Measurements from ENCODE around the gene SREBF1.
A peak's percentile ranks its signal among the peaks of the same experiment; 100 is the strongest.

Gene SREBF1

DNA sequence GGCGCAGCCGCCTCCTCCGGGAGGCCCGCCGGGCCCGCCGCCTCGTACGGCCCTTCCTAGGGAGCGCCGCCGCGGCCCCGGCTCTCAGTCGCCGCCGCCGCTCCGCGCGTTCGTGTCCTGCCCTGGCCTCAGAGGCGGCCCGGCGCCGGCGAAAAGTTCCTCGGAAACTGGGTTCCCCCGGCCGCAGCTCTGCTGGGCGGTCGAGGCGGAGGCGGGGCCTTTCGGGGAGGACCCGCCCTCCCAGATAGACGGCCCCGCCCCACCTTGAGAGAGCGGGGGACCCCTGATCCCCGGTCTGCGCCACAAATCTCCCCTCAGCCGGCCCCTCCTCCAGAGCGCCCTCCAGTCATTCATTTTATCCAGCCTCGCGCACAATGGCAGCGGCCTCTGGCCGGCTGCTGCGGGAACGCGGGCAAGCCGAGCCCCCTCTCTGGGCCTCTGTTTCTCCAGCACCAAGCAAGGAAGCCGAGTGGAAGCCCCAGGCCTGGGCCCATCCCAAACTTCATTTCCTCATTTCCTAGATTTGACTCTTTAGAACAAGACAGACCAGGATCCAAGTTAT, at the start of gene SREBF1:
Gene SREBF1, minus strand, starts transcription at position 169 of the 562 bp plus-strand sequence. CDS start 169 bp downstream, outside the sequence.
- no peak for DNase-seq

DNA sequence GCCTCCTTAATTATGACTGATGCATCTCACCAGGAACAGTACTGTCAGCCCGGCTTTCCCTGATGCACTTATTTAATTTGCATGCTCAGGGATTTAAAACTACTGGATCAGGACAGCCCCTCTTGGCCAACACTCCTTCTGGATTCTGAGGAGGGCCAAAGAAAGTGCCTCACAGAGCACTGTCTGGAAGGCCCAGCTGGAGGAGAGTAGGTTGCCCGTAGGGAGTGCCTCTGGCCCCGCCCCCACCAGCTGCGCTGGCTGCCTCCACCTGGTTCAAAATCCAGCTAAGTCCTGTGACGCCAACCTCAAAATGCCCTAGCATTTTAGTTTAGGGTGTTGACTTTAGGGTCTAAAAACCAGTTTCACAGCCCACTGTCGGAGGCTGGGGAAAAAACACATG, 49.4 kb upstream of the SREBF1 start:
- no peak for DNase-seq

- peak; percentile 62 for DNase-seq
Observed at GRCh38 chr17:17884391-17885357, 47.9 kb upstream of the SREBF1 start.

GRCh38 chr17:17883801-17884200, 47.0 kb upstream of the SREBF1 start:
- DNase-seq: no peak

GRCh38 chr17:17882082-17882581, 45.3 kb upstream of the SREBF1 start:
- DNase-seq: no peak

GRCh38 chr17:17880577-17881196, 43.9 kb upstream of the SREBF1 start:
- DNase-seq: no peak

GRCh38 chr17:17877529-17878358, 41.0 kb upstream of the SREBF1 start:
- peak; percentile 69 for DNase-seq

- no peak for DNase-seq
Observed at GRCh38 chr17:17876959-17877528, 40.3 kb upstream of the SREBF1 start.

DNA sequence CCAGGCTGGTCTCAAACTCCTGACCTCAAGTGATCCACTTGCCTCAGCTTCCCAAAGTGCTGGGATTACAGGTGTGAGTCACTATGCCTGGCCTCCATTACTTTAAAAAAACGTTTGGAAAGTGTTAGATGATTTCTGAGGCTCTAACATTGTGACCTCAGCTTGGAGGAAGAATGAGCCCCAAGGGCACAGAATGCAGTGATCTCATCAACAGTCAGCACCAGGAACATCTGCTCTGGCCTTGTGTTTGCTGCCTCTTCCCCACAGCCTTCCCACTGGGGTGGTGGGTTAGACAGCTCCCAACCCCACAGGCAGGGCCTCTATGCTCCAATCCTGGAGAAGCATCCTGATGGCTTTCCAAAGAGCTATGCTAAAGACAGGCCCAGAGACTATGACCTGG, 37.7 kb upstream of the SREBF1 start:
- no peak for DNase-seq

GRCh38 chr17:17873450-17873991, 36.7 kb upstream of the SREBF1 start:
- DNase-seq: no peak

DNA sequence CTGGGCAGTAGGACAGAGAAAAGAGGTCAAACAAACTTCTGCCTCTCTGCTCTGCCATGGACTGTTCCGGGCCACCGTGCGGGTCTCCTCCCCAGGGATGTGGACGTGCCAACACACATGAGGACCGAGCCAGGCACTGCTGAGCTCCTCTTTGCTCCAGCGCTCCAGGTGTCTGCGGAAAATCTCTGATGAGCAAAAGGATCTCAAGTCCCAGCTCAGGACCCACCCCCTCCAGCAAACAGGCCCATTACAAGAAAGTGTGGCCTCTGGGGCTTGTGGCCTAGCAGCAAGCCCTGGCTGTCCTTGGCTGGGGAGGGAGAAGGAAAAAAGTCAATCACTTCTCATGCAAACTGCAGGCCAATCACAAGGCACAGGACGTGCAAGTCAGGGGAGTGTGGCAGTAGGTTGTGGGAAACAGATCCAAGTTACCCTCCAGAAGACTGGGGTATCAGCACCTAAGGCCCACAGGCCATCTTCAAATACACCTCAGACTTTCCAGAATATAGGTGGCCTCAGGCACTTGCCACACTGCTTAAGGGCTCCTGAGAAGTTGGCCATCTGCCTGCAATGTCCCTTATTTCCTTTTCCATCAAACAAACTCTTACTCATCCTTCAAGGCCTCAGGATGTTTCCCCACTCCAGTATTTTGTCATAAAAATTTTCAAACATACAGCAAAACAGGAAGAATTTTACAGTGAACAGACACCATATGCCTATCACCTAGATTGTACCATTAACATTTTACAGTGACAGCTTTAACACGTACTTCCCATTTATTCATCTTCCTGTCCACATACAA, 36.0 kb upstream of the SREBF1 start:
- no peak for DNase-seq

DNA sequence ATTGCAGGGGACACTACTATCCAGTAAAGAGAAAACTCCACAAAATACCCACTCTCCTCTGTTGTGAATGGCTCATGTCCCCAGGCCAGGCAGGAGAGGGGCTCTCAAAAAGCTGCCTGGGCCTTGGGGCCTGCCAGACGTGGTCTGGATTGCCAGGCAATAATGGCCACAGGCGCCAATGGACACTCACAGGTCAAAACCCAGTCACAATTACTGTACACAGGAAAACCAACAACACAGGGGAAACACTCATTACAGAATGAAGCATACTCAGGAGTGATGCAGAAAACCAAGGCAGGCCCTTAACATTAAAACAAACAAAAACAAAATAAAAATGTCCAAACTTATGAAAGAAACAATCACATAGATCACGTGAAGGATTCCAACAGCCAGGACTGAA, 35.1 kb upstream of the SREBF1 start:
- DNase-seq: peak; percentile 48

GRCh38 chr17:17870247-17870646, 33.5 kb upstream of the SREBF1 start:
- no peak for DNase-seq

GRCh38 chr17:17868641-17869522, 32.1 kb upstream of the SREBF1 start:
- DNase-seq: no peak

- DNase-seq: no peak
Observed at GRCh38 chr17:17866897-17867296, 30.1 kb upstream of the SREBF1 start.

- no peak for DNase-seq
Observed at GRCh38 chr17:17866425-17866824, 29.6 kb upstream of the SREBF1 start.

- no peak for DNase-seq
Observed at GRCh38 chr17:17865035-17865434, 28.2 kb upstream of the SREBF1 start.

DNA sequence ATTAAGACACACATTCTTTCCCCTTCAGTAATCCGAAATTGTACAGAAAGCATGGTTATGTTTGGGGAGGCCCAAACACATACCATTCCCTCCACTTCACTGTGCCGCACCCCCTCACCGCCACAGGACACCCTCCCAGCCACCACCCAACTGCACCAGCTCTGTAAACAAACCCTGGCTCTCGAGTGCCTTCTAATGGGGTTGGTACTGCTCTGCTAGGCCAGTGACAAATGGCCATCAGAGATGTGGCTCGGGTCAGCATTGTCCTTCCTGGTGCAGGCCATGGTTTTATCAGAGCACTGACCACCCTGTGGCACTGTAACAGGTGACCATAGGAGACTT, 24.0 kb upstream of the SREBF1 start:
- DNase-seq: no peak

DNA sequence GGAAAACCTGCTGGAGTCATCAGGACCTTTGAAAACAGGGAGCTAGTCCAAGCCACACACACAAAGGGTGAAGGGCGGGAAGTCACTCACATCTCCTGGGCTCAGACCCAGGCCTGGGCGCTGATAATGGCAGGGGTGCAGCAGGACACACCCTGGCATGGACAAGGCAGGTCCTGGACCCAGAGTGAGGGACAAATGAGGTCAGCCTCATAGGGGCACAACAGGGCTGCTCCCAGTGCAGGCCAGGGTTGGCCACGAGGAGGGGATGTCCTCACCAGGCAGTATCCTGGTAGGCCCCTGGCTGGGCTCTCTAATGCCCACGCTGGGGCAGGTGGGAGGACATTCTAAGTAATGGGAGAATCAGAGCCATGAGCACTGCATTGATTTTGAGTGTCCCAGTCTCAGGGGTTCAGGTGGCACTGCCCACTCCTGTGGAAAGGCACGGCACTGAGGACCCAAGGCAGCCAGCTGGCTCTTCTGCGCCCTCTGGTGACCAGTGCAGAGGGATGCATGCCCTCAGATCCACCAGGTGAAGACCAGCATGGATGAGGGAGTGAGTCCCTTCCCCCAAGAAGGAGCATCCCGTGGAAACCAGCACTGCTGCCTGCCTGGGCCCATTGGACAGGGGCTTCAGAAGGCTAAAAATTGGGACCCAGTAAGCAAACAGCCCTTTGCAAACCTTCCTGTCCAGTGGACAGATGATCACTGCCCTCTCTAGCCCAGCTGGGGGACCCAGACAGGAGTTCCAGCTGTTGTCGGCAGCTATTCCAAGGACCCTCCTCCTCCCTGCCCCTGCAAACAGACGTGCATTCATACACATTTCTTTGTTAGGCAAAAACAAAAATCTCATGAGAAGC, 23.4 kb upstream of the SREBF1 start:
- peak; percentile 16 for DNase-seq
